Measurements from ENCODE around the gene LYVE1.

DNA sequence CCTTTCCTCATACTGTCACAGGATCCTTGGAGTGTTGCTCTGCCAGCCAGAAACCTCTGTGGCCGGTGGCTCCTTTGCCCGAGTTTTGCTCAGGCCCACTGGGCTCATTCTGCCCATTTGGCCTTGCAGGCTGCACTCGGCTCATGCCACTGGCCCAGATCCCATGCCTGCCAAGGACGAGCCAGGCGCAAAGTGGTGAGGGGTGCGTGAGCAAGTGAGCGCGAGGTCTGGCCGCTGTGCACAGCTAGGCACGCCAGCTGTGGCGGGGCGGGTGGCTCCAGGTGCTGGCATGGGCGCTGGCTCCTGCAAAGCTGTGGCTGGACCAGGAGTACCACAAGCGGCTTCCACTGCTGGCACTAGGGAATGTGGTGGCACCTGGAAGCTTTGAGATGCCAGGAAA, 24.7 kb downstream of the LYVE1 start:
- TF ChIP-seq, protein P1, sequence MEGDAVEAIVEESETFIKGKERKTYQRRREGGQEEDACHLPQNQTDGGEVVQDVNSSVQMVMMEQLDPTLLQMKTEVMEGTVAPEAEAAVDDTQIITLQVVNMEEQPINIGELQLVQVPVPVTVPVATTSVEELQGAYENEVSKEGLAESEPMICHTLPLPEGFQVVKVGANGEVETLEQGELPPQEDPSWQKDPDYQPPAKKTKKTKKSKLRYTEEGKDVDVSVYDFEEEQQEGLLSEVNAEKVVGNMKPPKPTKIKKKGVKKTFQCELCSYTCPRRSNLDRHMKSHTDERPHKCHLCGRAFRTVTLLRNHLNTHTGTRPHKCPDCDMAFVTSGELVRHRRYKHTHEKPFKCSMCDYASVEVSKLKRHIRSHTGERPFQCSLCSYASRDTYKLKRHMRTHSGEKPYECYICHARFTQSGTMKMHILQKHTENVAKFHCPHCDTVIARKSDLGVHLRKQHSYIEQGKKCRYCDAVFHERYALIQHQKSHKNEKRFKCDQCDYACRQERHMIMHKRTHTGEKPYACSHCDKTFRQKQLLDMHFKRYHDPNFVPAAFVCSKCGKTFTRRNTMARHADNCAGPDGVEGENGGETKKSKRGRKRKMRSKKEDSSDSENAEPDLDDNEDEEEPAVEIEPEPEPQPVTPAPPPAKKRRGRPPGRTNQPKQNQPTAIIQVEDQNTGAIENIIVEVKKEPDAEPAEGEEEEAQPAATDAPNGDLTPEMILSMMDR (IDR thresholded peaks at IDR 0.05): no peak
- TF ChIP-seq POLR2AphosphoS5 (IDR thresholded peaks at IDR 0.05; ENCODE audit: low read depth, low read length) (no peak), TCF12 (IDR thresholded peaks at IDR 0.05) (no peak), TEAD4 (IDR thresholded peaks at IDR 0.05; ENCODE audit: borderline replicate concordance, insufficient read depth) (no peak), RAD21 (IDR thresholded peaks at IDR 0.05; ENCODE audit: low read length) (no peak), TAF1 (IDR thresholded peaks at IDR 0.05; ENCODE audit: borderline replicate concordance, low read depth, low read length) (no peak), RFX5 (IDR thresholded peaks at IDR 0.05; ENCODE audit: low read length) (no peak), EZH2phosphoT487 (IDR thresholded peaks at IDR 0.05; ENCODE audit: borderline replicate concordance, low read depth) (no peak), ELF1 (IDR thresholded peaks at IDR 0.05) (no peak), GABPA (IDR thresholded peaks at IDR 0.05; ENCODE audit: low read depth) (no peak), MXI1 (IDR thresholded peaks at IDR 0.05; ENCODE audit: low read depth, low read length) (no peak)
- TF ChIP-seq, protein P2, sequence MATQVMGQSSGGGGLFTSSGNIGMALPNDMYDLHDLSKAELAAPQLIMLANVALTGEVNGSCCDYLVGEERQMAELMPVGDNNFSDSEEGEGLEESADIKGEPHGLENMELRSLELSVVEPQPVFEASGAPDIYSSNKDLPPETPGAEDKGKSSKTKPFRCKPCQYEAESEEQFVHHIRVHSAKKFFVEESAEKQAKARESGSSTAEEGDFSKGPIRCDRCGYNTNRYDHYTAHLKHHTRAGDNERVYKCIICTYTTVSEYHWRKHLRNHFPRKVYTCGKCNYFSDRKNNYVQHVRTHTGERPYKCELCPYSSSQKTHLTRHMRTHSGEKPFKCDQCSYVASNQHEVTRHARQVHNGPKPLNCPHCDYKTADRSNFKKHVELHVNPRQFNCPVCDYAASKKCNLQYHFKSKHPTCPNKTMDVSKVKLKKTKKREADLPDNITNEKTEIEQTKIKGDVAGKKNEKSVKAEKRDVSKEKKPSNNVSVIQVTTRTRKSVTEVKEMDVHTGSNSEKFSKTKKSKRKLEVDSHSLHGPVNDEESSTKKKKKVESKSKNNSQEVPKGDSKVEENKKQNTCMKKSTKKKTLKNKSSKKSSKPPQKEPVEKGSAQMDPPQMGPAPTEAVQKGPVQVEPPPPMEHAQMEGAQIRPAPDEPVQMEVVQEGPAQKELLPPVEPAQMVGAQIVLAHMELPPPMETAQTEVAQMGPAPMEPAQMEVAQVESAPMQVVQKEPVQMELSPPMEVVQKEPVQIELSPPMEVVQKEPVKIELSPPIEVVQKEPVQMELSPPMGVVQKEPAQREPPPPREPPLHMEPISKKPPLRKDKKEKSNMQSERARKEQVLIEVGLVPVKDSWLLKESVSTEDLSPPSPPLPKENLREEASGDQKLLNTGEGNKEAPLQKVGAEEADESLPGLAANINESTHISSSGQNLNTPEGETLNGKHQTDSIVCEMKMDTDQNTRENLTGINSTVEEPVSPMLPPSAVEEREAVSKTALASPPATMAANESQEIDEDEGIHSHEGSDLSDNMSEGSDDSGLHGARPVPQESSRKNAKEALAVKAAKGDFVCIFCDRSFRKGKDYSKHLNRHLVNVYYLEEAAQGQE (IDR thresholded peaks at IDR 0.05; ENCODE audit: low read depth, low read length): no peak
- TF ChIP-seq, protein P3, sequence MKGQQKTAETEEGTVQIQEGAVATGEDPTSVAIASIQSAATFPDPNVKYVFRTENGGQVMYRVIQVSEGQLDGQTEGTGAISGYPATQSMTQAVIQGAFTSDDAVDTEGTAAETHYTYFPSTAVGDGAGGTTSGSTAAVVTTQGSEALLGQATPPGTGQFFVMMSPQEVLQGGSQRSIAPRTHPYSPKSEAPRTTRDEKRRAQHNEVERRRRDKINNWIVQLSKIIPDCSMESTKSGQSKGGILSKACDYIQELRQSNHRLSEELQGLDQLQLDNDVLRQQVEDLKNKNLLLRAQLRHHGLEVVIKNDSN (IDR thresholded peaks at IDR 0.05; ENCODE audit: borderline replicate concordance, low read depth): no peak
